Measurements from ENCODE around the gene FAM131B.
A peak's percentile ranks its signal among the peaks of the same experiment; 100 is the strongest.

GRCh38 chr7:143380646-143381426, 18.3 kb upstream of the FAM131B start, which contains the start of gene ZYX:
- TF ChIP-seq NFRKB (IDR thresholded peaks at IDR 0.05) = no peak
- no peak for TF ChIP-seq ZNF384 (IDR thresholded peaks at IDR 0.05)
- TF ChIP-seq FOXM1 (IDR thresholded peaks at IDR 0.05; ENCODE audit: borderline replicate concordance) = no peak; the same call in 1 of the 2 replicates
- no peak for TF ChIP-seq HDGF (IDR thresholded peaks at IDR 0.05; ENCODE audit: borderline replicate concordance)
- TF ChIP-seq ELF4 (IDR thresholded peaks at IDR 0.05) = 0 out of 2 replicates have a peak, but pooled peaks have one; percentile 22

Data from HEK293T (cell line).